HEK293 (cell line): ENCODE results near the gene MGAT5B.

ENCODE experiments used
- CTCF ChIA-PET: fragments of 350-600 bp; formaldehyde crosslinking; extraction: SDS; loops from one replicate; lab custom pipeline; 2021; ENCODE audit warnings: antibody characterized with exemption; lab: Yijun Ruan, JAX
- POLR2A ChIA-PET: fragments of 300-600 bp; formaldehyde crosslinking; extraction: SDS; loops from one replicate; lab custom pipeline; 2020; ENCODE audit warnings: antibody characterized with exemption, inconsistent platforms; lab: Yijun Ruan, JAX
- H3K27ac ChIP-seq: fragments of 200-500 bp; sonication (Bioruptor generic); 2 replicates; pipeline ENCODE4 v1.5.1; 2014; ENCODE audit warnings: low read depth, low read length, control low read depth, inconsistent platforms; ENCODE audit errors: extremely low read depth
- H3K36me3 ChIP-seq, 2 experiments: fragments of 200-500 bp in 1 of 2; sonication (Bioruptor generic) in 1 of 2; 1 replicate in 1 of 2; 2 replicates in 1 of 2; pipeline ENCODE4 v1.5.1; 2014 to 2017; ENCODE audit warnings: inconsistent platforms in 2 of 2, low read length in 2 of 2; ENCODE audit not compliant: control insufficient read depth in 2 of 2, insufficient read depth in 1 of 2
- H3K4me1 ChIP-seq: fragments of 200-500 bp; sonication (Bioruptor generic); 2 replicates; pipeline ENCODE4 v1.5.1; 2014; ENCODE audit warnings: mild to moderate bottlenecking, low read length, inconsistent platforms; ENCODE audit not compliant: control insufficient read depth, insufficient read depth
- H3K4me3 ChIP-seq: 2 replicates; pipeline ENCODE4 v1.5.1; 2011; ENCODE audit warnings: low read depth, mild to moderate bottlenecking, control low read depth, low read length, moderate library complexity
- H3K9me3 ChIP-seq: fragments of 200-500 bp; sonication (Bioruptor generic); 2 replicates; pipeline ENCODE4 v1.5.1; 2014; ENCODE audit warnings: low read depth, low read length, inconsistent platforms; ENCODE audit not compliant: control insufficient read depth, insufficient read depth
- ATF2 ChIP-seq: fragments of 450-650 bp; formaldehyde crosslinking; IDR thresholded peaks from 2 replicates; pipeline ENCODE4 v1.5.1; 2016; ENCODE audit warnings: missing biosample characterization, missing genetic modification characterization, low read depth
- GFI1B ChIP-seq: fragments of 450-650 bp; formaldehyde crosslinking; IDR thresholded peaks from 2 replicates; pipeline ENCODE4 v1.5.1; 2016; ENCODE audit warnings: missing biosample characterization, missing genetic modification characterization
- IKZF3 ChIP-seq: fragments of 450-650 bp; IDR thresholded peaks from 2 replicates; pipeline ENCODE4 v1.5.0; 2018; ENCODE audit warnings: missing biosample characterization, mild to moderate bottlenecking, missing genetic modification characterization, moderate library complexity
- SALL2 ChIP-seq: fragments of 450-650 bp; formaldehyde crosslinking; IDR thresholded peaks from 2 replicates; pipeline ENCODE4 v1.5.0; 2017; ENCODE audit warnings: missing biosample characterization, mild to moderate bottlenecking, missing genetic modification characterization, borderline replicate concordance
- SP7 ChIP-seq: fragments of 450-650 bp; formaldehyde crosslinking; IDR thresholded peaks from 2 replicates; pipeline ENCODE4 v1.5.1; 2016; ENCODE audit warnings: missing biosample characterization, missing genetic modification characterization
- ZNF132 ChIP-seq: fragments of 450-650 bp; formaldehyde crosslinking; IDR thresholded peaks from 2 replicates; pipeline ENCODE4 v1.5.1; 2017; ENCODE audit warnings: missing biosample characterization, missing genetic modification characterization, borderline replicate concordance
- ZNF544 ChIP-seq: fragments of 450-650 bp; formaldehyde crosslinking; IDR thresholded peaks from 2 replicates; pipeline ENCODE4 v1.5.0; 2017; ENCODE audit warnings: missing biosample characterization, missing genetic modification characterization
- ZNF645 ChIP-seq: fragments of 450-650 bp; formaldehyde crosslinking; IDR thresholded peaks from 2 replicates; pipeline ENCODE4; 2016; ENCODE audit warnings: missing biosample characterization, missing genetic modification characterization

MGAT5B gene

DNA sequence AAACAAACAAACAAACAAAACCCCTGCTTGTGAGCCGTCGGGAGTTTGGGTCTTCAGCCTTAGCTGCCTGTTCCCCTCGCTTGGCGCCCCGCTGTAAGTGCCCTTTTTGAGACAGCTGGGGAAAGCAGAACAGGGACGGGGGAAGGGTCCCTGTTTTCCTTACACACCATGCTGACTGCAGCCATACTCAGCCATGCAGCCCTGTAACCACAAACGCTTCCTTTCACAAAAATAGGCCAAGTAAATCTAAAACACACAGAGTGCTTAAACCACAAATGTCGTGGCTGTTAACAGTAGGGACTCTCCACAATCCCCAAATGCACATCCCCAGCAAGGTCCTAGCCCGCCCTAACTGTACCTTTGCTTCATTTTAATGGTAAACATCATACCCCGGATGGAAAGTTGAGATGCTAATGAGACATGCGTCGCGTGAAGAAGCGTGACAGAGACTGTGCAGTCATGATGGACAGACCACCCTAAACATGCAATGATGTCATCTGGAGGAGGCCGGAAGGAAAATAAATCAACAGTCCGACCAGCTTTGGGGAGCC is 129.9 kb downstream of the MGAT5B start:
- peaks cover 6% of the 10 kb centered on the region for H3K4me1 ChIP-seq
- TF ChIP-seq ATF2 (tag by site-specific recombination): peak; percentile 44; the same call in 1 of the 2 replicates
- no peak for TF ChIP-seq ZNF132 (tag by site-specific recombination)
- no peak for TF ChIP-seq SP7 (tag by site-specific recombination)
- ChIA-PET CTCF (interaction anchor here (1.0 kb wide), 1 partner anchor 58 kb away, joined by 3 read pairs; no protein-coding TSS in a partner anchor), POLR2A (no interaction called here)
- H3K4me3 ChIP-seq: no peak overlapping the region
- H3K36me3 ChIP-seq: no peaks in the 10 kb centered on the region
- H3K9me3 ChIP-seq: no peaks in the 10 kb centered on the region
- H3K27ac ChIP-seq: no peak overlapping the region

- ChIA-PET POLR2A (no interaction called here), CTCF (interaction anchor here (1.0 kb wide), 2 partner anchors 13 to 57 kb away, joined by 3 to 4 read pairs; no protein-coding TSS in a partner anchor)
- H3K27ac ChIP-seq: no peak overlapping the region
- TF ChIP-seq SALL2 (tag by site-specific recombination) (no peak), ZNF544 (tag by site-specific recombination) (no peak), GFI1B (tag by site-specific recombination) (no peak), ZNF645 (no peak), IKZF3 (tag by site-specific recombination) (no peak)
- H3K9me3 ChIP-seq: no peaks in the 10 kb centered on the region
- H3K4me1 ChIP-seq: peaks cover 6% of the 10 kb centered on the region
- no peaks in the 10 kb centered on the region for H3K36me3 ChIP-seq
- H3K4me3 ChIP-seq: no peak overlapping the region
Measured at GRCh38 chr17:76998839-76999238, 130.6 kb downstream of the MGAT5B start.
